Smooth muscle cell (in vitro differentiated cells): ENCODE results near the gene DOCK11. TPM values are rescaled to one million over a fixed set of nuclear protein-coding genes. Genes with fewer than 3 reads are reported as not detected.
"Not testable (repeated sequence)": the region's sequence is repeated elsewhere in the genome, so short reads cannot be mapped to it uniquely, and the experiment has no call there.

ENCODE experiments used
- DNase-seq: peaks from one replicate; lab custom pipeline; 2025; ENCODE audit not compliant: unreplicated experiment; lab: John Stamatoyannopoulos, UW
- H2AFZ ChIP-seq: fragments of 200-600 bp; sonication (generic); 2 replicates; pipeline ENCODE4 v1.6.0; 2016; ENCODE audit warnings: antibody characterized with exemption, low read depth, mild to moderate bottlenecking
- H3F3A ChIP-seq: fragments of 200-600 bp; sonication (generic); 2 replicates; pipeline ENCODE4 v1.6.0; 2017; ENCODE audit warnings: antibody characterized with exemption, low read depth
- H3K27ac ChIP-seq: fragments of 200-600 bp; sonication (generic); 2 replicates; pipeline ENCODE4 v1.5.1; 2016; ENCODE audit warnings: low read depth, mild to moderate bottlenecking
- H3K27me3 ChIP-seq: fragments of 200-600 bp; sonication (generic); 2 replicates; pipeline ENCODE4 v1.6.1; 2016; ENCODE audit warnings: low read depth, mild to moderate bottlenecking
- H3K36me3 ChIP-seq: fragments of 200-600 bp; sonication (generic); 2 replicates; pipeline ENCODE4 v1.5.1; 2016; ENCODE audit warnings: low read depth
- H3K4me1 ChIP-seq: fragments of 200-600 bp; sonication (generic); 2 replicates; pipeline ENCODE4 v1.5.1; 2016; ENCODE audit warnings: low read depth
- H3K4me2 ChIP-seq: fragments of 200-600 bp; sonication (generic); 2 replicates; pipeline ENCODE4 v1.6.0; 2016; ENCODE audit warnings: mild to moderate bottlenecking
- H3K4me3 ChIP-seq: fragments of 200-600 bp; sonication (generic); 2 replicates; pipeline ENCODE4 v1.5.1; 2016; ENCODE audit warnings: mild to moderate bottlenecking
- H3K79me2 ChIP-seq: fragments of 200-600 bp; sonication (generic); 2 replicates; pipeline ENCODE4 v1.6.0; 2016; ENCODE audit warnings: low read depth, mild to moderate bottlenecking
- H3K9ac ChIP-seq: fragments of 200-600 bp; sonication (generic); 2 replicates; pipeline ENCODE4 v1.6.0; 2016; ENCODE audit warnings: low read depth
- H3K9me3 ChIP-seq: fragments of 200-600 bp; sonication (generic); replicated peaks from 2 replicates; pipeline ENCODE4 v1.5.1; 2016; ENCODE audit warnings: low read depth
- H4K20me1 ChIP-seq: fragments of 200-600 bp; sonication (generic); 2 replicates; pipeline ENCODE4 v1.6.0; 2016; ENCODE audit warnings: low read depth
- WGBS: methylation state at CpG from one replicate; pipeline ENCODE4 v1.1.7; 2016; ENCODE audit warnings: low lambda C conversion rate; 5-methylcytosine and 5-hydroxymethylcytosine counted together
- polyA plus RNA-seq: library from polyadenylated mRNA; unstranded; fragments of >200 nt; fragmentation: Nextera tagmentation; extraction: Ambion mirVana; gene quantifications from 2 replicates; pipeline ENCODE4 v1.2.1, GENCODE V29; 2016
- total RNA-seq: library from RNA; depleted of rRNA; stranded (reverse); fragments of >200 nt; gene quantifications from 2 replicates; pipeline ENCODE4 v1.2.3, GENCODE V29; 2014
- TF ChIP-seq, protein P1 (sequence below): fragments of 200-600 bp; sonication (generic); IDR thresholded peaks from 2 replicates; pipeline ENCODE4 v1.5.1; 2017; ENCODE audit warnings: borderline replicate concordance, mild to moderate bottlenecking, antibody characterized with exemption; ENCODE audit not compliant: insufficient read depth, poor library complexity, severe bottlenecking

DOCK11 gene
- total and polyA plus RNA-seq, 2 experiments from 2014 or later, result 2.3 to 2.6 TPM

DNA sequence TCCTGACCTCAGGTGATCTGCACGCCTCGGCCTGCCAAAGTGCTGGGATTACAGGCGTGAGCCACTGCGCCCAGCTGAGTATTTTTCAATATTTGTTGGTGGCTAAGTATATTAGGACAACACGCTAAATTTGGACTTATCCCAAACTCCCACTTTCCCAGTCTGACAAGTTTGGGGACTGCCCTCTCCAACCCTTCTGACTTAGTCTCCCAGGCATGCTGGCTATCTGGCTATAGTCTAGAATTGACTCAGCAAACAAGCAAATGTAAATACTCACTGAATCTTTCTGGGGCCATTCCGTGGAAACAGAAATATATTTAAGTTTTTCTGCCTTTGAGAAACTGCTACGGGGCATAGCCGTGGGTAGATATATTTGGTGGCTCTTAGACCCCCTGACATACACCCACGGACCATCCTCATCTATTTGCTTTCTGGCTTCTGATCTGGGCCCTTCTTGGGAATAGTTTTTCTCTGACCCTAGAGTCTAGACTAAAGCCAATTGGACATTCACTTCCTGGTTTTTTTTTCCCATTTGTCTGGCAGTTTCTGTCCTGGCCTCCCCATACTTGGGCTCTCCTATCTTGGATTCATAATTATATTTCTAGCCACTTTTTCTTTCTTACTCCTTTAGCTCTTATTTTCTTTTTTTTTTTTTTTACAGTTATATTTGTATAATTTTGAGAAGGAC lies 11.3 kb upstream of the DOCK11 start:
- no peaks in the 10 kb centered on the region for H3K9me3 ChIP-seq
- 66% methylated on average over 9 of the region's 9 CpGs for WGBS
- no peaks in the 10 kb centered on the region for H3K79me2 ChIP-seq
- H3K4me3 ChIP-seq, result no peak overlapping the region
- H4K20me1 ChIP-seq, result no peaks in the 10 kb centered on the region
- H3K9ac ChIP-seq, result no peak overlapping the region
- no peaks in the 10 kb centered on the region for H3K36me3 ChIP-seq
- DNase-seq, result no peak
- no peaks in the 10 kb centered on the region for H3K4me1 ChIP-seq
- peak overlapping the region; percentile 38 for H3K27ac ChIP-seq
- no peaks in the 10 kb centered on the region for H3F3A ChIP-seq
- no peaks in the 10 kb centered on the region for H3K27me3 ChIP-seq
- H3K4me2 ChIP-seq, result no peak overlapping the region
- no peak overlapping the region for H2AFZ ChIP-seq
- TF ChIP-seq, protein P1, sequence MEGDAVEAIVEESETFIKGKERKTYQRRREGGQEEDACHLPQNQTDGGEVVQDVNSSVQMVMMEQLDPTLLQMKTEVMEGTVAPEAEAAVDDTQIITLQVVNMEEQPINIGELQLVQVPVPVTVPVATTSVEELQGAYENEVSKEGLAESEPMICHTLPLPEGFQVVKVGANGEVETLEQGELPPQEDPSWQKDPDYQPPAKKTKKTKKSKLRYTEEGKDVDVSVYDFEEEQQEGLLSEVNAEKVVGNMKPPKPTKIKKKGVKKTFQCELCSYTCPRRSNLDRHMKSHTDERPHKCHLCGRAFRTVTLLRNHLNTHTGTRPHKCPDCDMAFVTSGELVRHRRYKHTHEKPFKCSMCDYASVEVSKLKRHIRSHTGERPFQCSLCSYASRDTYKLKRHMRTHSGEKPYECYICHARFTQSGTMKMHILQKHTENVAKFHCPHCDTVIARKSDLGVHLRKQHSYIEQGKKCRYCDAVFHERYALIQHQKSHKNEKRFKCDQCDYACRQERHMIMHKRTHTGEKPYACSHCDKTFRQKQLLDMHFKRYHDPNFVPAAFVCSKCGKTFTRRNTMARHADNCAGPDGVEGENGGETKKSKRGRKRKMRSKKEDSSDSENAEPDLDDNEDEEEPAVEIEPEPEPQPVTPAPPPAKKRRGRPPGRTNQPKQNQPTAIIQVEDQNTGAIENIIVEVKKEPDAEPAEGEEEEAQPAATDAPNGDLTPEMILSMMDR, result no peak

DNA sequence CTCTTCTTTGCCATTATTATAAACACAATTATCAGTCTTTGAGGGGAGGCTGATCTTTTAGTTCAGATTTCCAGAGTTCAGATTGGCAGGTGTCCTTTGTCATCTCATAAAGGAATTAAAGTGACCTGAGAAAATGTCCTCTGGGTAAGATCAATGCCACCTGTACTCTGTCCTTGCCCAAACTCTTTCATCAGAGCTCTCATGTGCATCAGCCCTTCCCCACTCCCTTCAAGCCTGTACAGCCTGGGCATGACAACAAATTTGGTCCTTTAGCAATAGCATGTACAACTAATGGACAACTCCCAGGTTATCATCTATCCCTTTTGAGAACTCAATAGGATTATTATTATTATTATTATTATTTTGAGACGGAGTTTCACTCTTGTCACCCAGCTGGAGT lies 8.9 kb upstream of the DOCK11 start:
- not testable (repeated sequence) for H3K27ac ChIP-seq, H3K36me3 ChIP-seq, H3K4me3 ChIP-seq, H3K27me3 ChIP-seq, H3F3A ChIP-seq, H3K4me2 ChIP-seq, H3K79me2 ChIP-seq, H3K9me3 ChIP-seq, H2AFZ ChIP-seq, H3K9ac ChIP-seq, H3K4me1 ChIP-seq, H4K20me1 ChIP-seq, DNase-seq
- WGBS, result 76% methylated on average over 1 of the region's 1 CpG

DNA sequence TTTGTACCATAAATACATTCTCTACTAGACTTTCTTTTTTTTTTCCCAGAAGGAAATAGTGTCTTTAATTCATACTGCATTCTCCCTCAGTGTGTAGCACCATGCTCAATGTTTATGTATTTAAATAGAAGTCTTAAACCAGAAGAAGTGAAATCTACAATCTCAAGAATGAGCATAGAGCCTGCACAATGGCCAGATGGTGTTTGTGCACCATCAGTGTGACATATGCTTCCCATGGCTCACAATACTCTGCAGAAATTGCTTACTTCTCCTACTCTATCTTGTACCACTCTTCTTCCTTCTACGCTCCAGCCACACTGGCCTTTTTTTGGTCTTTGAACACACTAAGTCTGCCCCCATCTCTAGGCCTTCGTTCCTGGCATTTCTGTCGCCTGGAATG lies 2.6 kb upstream of the DOCK11 start:
- Histone ChIP-seq H4K20me1 (no peaks in the 10 kb centered on the region), H3K27me3 (peaks cover 14% of the 10 kb centered on the region), H3K9ac (no peak overlapping the region), H3K9me3 (no peaks in the 10 kb centered on the region), H3K4me2 (no peak overlapping the region), H3K4me1 (no peaks in the 10 kb centered on the region), H3K27ac (no peak overlapping the region), H3K36me3 (no peaks in the 10 kb centered on the region), H3K79me2 (no peaks in the 10 kb centered on the region), H3K4me3 (no peak overlapping the region), H3F3A (no peaks in the 10 kb centered on the region), H2AFZ (no peak overlapping the region)
- TF ChIP-seq, protein P1, result no peak
- DNase-seq, result no peak
- WGBS, result 73% methylated on average over 3 of the region's 3 CpGs

DNA sequence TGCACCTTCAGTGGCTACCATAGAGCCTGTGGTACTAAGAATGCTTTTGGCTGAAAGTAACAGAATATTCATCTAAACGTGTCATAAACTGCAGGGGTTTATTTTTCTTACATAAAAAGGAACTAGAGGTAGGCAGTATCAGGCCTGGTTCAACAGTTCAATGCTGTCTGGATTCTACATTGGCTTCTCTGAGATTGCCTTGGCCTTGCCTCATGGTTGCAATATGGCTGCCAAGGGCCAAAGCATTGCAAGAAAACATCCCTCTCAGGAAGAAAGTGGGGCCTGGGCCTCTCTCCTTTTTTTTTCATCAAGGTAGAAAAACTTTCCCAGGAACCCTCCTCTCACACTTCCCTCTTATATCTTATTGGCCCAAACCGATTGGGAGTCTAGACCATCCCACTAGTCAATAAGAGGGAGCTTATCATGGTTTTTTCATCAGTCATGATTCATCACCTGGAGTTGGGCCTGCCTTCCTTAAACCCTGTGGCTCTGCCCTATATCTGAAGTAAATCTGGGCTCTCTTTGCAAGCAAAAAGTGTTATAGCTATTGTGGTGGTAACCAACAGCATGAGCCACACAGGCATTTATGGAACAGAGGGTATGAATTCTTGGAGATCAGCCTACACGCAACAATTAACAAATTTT lies 1.8 kb upstream of the DOCK11 start:
- 73% methylated on average over 3 of the region's 3 CpGs for WGBS
- Histone ChIP-seq H3K27ac (no peak overlapping the region), H3F3A (no peaks in the 10 kb centered on the region), H4K20me1 (no peaks in the 10 kb centered on the region), H3K4me2 (no peak overlapping the region), H3K4me1 (no peaks in the 10 kb centered on the region), H3K9ac (no peak overlapping the region), H2AFZ (no peak overlapping the region), H3K9me3 (no peaks in the 10 kb centered on the region), H3K36me3 (no peaks in the 10 kb centered on the region), H3K27me3 (peaks cover 15% of the 10 kb centered on the region), H3K79me2 (no peaks in the 10 kb centered on the region), H3K4me3 (no peak overlapping the region)
- TF ChIP-seq, protein P1, result no peak
- no peak for DNase-seq
